G401 (cell line): Measurements from ENCODE around the gene PNISR. TPM values are rescaled to one million over a fixed set of nuclear protein-coding genes. Genes with fewer than 3 reads are reported as not detected.
"Not testable (repeated sequence)": the region's sequence is repeated elsewhere in the genome, so short reads cannot be mapped to it uniquely, and the experiment has no call there.

ENCODE experiments used
- DNase-seq: peaks from one replicate; pipeline ENCODE4 v3.0.0-alpha.2; 2015; ENCODE audit warnings: low spot score
- in situ Hi-C: cut with HindIII; loops from 2 replicates; pipeline ENCODE4 v1.10.0; 2016; ENCODE audit warnings: low sequenced_read_pairs, mixed read lengths
- total RNA-seq: library from RNA; depleted of rRNA; stranded (reverse); fragments of >200 nt; shearing (Covaris generic); gene quantifications from 2 replicates; pipeline ENCODE4 v1.2.3, GENCODE V29; 2014; rRNA removed

PNISR gene
- 19.6 and 29.3 TPM in 2 replicates for total RNA-seq

- peak; percentile 98 for DNase-seq
- in situ Hi-C loops: no loop called here
These were observed at the start of gene PNISR for GRCh38 chr6:99424761-99425646. Gene PNISR (minus strand): TSS chr6:99425308. CDS start chr6:99414659, 10,649 bp downstream.

GRCh38 chr6:99473730-99474129, 48.6 kb upstream of the PNISR start:
- in situ Hi-C loops: no loop called here
- DNase-seq: no peak

- in situ Hi-C loops: no loop called here
- no peak for DNase-seq
These were observed 46.5 kb upstream of the PNISR start for GRCh38 chr6:99471638-99472037.

- in situ Hi-C loops: no loop called here
- peak; percentile 57 for DNase-seq
These were observed 42.5 kb upstream of the PNISR start for GRCh38 chr6:99467509-99468106.

GRCh38 chr6:99459133-99459532, 34.0 kb upstream of the PNISR start:
- in situ Hi-C loops, DNase-seq: not testable (repeated sequence)

- in situ Hi-C loops: no loop called here
- no peak for DNase-seq
These were observed 33.2 kb upstream of the PNISR start for GRCh38 chr6:99458319-99458718.

GRCh38 chr6:99446076-99446475, 21.0 kb upstream of the PNISR start:
- in situ Hi-C loops: no loop called here
- no peak for DNase-seq

- in situ Hi-C loops: no loop called here
- peak; percentile 40 for DNase-seq
These were observed 9.8 kb upstream of the PNISR start for GRCh38 chr6:99434702-99435530.

- in situ Hi-C loops: no loop called here
- DNase-seq: no peak
These were observed 7.8 kb upstream of the PNISR start for GRCh38 chr6:99432877-99433276.

GRCh38 chr6:99431901-99432300, 6.8 kb upstream of the PNISR start:
- in situ Hi-C loops: no loop called here
- no peak for DNase-seq

GRCh38 chr6:99427988-99428387, 2.9 kb upstream of the PNISR start:
- in situ Hi-C loops: no loop called here
- no peak for DNase-seq

GRCh38 chr6:99426451-99426757, 1.3 kb upstream of the PNISR start:
- DNase-seq: no peak
- in situ Hi-C loops: no loop called here

- DNase-seq: peak; percentile 83
- in situ Hi-C loops: no loop called here
These were observed 741 bp upstream of the PNISR start for GRCh38 chr6:99425647-99426450.

GRCh38 chr6:99424022-99424421, 1.1 kb downstream of the PNISR start:
- no peak for DNase-seq
- in situ Hi-C loops: no loop called here

GRCh38 chr6:99422912-99423311, 2.2 kb downstream of the PNISR start:
- no peak for DNase-seq
- in situ Hi-C loops: no loop called here

- in situ Hi-C loops: no loop called here
- no peak for DNase-seq
These were observed 8.0 kb downstream of the PNISR start for GRCh38 chr6:99416892-99417767.

- no peak for DNase-seq
- in situ Hi-C loops: no loop called here
These were observed 8.9 kb downstream of the PNISR start for GRCh38 chr6:99416226-99416625.

GRCh38 chr6:99415446-99415845, 9.7 kb downstream of the PNISR start:
- no peak for DNase-seq
- in situ Hi-C loops: no loop called here
